Testis (tissue), 2 donors: Measurements from ENCODE around the gene THAP3.

Source experiments
- POLR2A ChIP-seq: fragments of 450-650 bp; IDR thresholded peaks from one replicate; pipeline ENCODE4 v1.6.1; 2017; ENCODE audit warnings: antibody characterized with exemption, mild to moderate bottlenecking, moderate library complexity
- TF ChIP-seq, protein P1 (sequence below), 3 experiments: fragments of 450-650 bp in 2 of 3; fragments of 200-600 bp in 1 of 3; sonication (generic) in 1 of 3; IDR thresholded peaks; one replicate each; pipeline ENCODE4 v1.5.1; 2016 to 2019; ENCODE audit warnings: antibody characterized with exemption in 3 of 3, mild to moderate bottlenecking in 2 of 3, moderate library complexity in 1 of 3

DNA sequence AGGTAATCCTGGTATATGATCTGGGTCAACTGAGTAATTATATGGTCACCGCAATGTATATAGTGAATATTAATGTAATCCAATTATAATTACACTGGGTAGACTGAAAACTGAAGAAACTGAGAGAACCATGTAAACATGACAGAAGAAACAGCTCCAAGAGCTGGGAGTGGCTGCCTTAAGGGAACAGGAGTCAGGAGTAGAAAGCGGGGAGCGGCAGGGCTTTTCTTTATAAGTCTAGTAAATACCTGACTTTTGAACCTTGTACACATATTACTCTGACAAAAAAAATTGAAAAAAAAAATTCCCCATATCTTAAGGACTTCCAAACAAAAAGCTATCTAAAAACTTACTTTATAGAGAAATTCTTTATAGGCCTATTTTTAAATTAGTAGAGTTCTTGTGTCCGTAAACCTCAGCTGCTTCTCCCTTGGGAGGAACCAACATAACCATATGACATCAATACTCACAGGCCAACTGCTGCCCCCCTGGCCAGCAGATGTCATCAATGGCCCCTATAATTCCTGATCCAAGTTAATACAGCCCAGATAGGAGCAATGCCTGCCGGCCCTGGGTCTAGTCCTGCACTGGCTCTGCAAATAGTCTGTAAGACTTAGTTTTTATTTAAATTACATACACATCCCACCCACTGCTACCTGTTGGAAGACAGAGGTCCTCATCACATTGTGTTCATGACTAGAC is 33.8 kb downstream of the THAP3 start:
- TF ChIP-seq, protein P1, sequence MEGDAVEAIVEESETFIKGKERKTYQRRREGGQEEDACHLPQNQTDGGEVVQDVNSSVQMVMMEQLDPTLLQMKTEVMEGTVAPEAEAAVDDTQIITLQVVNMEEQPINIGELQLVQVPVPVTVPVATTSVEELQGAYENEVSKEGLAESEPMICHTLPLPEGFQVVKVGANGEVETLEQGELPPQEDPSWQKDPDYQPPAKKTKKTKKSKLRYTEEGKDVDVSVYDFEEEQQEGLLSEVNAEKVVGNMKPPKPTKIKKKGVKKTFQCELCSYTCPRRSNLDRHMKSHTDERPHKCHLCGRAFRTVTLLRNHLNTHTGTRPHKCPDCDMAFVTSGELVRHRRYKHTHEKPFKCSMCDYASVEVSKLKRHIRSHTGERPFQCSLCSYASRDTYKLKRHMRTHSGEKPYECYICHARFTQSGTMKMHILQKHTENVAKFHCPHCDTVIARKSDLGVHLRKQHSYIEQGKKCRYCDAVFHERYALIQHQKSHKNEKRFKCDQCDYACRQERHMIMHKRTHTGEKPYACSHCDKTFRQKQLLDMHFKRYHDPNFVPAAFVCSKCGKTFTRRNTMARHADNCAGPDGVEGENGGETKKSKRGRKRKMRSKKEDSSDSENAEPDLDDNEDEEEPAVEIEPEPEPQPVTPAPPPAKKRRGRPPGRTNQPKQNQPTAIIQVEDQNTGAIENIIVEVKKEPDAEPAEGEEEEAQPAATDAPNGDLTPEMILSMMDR (IDR thresholded peaks at IDR 0.05) = no peak
- TF ChIP-seq POLR2A = no peak
